DND-41 (cell line): ENCODE results near the gene FURIN.

Experiments used
- CTCF ChIP-seq: IDR thresholded peaks from 2 replicates; pipeline ENCODE4 v1.5.1; 2012; ENCODE audit warnings: borderline replicate concordance, low read length, moderate library complexity, mild to moderate bottlenecking; ENCODE audit not compliant: poor library complexity, severe bottlenecking; ENCODE audit errors: extremely low read depth
- EZH2 ChIP-seq: IDR thresholded peaks from 3 replicates; pipeline ENCODE4 v1.6.1; 2012; ENCODE audit warnings: borderline replicate concordance, low read depth, mild to moderate bottlenecking, moderate library complexity, low read length, inconsistent platforms; ENCODE audit not compliant: severe bottlenecking

DNA sequence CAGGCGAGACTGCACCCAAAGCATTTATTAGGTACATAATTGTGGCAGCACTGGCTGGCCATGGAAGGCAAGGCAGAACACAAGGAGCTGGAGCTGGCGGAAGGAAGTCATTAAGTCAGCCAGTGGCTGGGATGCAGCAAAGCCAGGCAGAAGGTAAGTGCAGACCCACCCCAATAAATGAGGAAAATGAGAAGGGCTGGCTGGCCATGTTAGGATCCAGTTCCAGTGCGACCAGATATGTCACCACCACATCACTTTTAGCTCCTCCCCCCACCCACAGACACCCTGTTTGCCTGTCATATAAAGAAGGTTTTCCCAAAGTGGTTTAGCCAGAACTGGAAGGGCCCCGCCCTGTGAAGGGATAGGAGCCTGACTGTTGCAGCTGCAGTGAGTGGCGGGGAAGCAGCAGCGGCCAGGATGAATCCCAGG is at the start of gene FURIN:
- TF ChIP-seq EZH2, result no peak
- TF ChIP-seq CTCF, result no peak
